Measurements from ENCODE around the gene INO80C.
A peak's percentile ranks its signal among the peaks of the same experiment; 100 is the strongest.

Gene INO80C

GRCh38 chr18:35478520-35479435 lies 19.0 kb downstream of the INO80C start:
- no peak for TF ChIP-seq CTCF (conservative IDR thresholded peaks at IDR 0.05; ENCODE audit: low read depth, low read length)
- H3K4me3 ChIP-seq (ENCODE audit: low read depth, low read length): no peak overlapping the region
- DNase-seq (ENCODE audit: low read depth): peak; percentile 88

DNA sequence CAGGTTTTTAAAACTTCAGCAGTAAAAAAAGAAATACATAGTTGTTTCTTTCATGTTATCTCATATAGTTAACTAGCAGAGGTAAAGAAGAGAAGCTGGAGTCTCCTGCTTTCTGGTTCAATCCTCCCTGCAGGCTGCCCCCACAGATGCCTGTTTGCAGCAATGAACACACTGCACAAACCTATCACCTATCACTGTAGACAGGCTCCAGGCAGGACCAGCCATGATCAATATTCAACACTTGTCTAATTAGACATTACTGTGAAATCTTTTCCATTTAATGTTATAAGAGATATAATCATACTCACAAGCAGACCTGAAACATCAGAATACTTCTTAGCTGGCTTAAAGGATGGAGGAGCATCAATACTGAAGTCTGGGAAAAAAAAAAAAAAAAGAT lies 19.8 kb downstream of the INO80C start:
- H3K4me3 ChIP-seq (ENCODE audit: low read depth, low read length): no peak overlapping the region
- no peak for DNase-seq (ENCODE audit: low read depth)
- TF ChIP-seq CTCF (conservative IDR thresholded peaks at IDR 0.05; ENCODE audit: low read depth, low read length): no peak

- no peak overlapping the region for H3K4me3 ChIP-seq (ENCODE audit: low read depth, low read length)
- DNase-seq (ENCODE audit: low read depth): no peak
- no peak for TF ChIP-seq CTCF (conservative IDR thresholded peaks at IDR 0.05; ENCODE audit: low read depth, low read length)
Observed at GRCh38 chr18:35477497-35477896, 20.3 kb downstream of the INO80C start.

- TF ChIP-seq CTCF (conservative IDR thresholded peaks at IDR 0.05; ENCODE audit: low read depth, low read length): no peak
- no peak overlapping the region for H3K4me3 ChIP-seq (ENCODE audit: low read depth, low read length)
- DNase-seq (ENCODE audit: low read depth): peak; percentile 67
Observed at GRCh38 chr18:35474884-35475283, 22.9 kb downstream of the INO80C start.

- no peak for TF ChIP-seq CTCF (conservative IDR thresholded peaks at IDR 0.05; ENCODE audit: low read depth, low read length)
- DNase-seq (ENCODE audit: low read depth): no peak
- H3K4me3 ChIP-seq (ENCODE audit: low read depth, low read length): no peak overlapping the region
Observed at GRCh38 chr18:35473562-35473961, 24.2 kb downstream of the INO80C start.

DNA sequence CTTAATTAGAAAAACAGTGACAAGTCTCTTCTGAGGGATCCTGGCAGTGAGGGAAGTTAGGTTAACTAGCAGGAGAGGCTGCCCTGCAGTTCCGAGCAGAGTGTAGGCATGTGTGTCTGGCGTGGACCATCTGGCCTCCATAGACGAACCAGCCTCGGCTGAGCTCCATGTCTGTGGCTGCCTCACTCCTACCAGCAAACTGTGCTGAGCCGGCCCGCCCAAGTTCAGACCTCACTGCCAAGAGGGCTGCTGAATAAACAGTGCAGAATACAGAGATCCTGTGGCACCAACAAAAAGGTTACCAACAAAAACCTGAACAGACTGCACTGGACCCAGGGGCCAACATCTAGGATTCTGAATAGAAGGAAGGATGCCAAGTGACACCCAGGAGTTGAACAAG lies 27.3 kb downstream of the INO80C start:
- TF ChIP-seq CTCF (conservative IDR thresholded peaks at IDR 0.05; ENCODE audit: low read depth, low read length): no peak
- no peak overlapping the region for H3K4me3 ChIP-seq (ENCODE audit: low read depth, low read length)
- DNase-seq (ENCODE audit: low read depth): no peak

- TF ChIP-seq CTCF (conservative IDR thresholded peaks at IDR 0.05; ENCODE audit: low read depth, low read length): no peak
- no peak overlapping the region for H3K4me3 ChIP-seq (ENCODE audit: low read depth, low read length)
Observed at GRCh38 chr18:35469725-35470124, 28.0 kb downstream of the INO80C start.

More at GRCh38 chr18:35469725-35470124, 28.0 kb downstream of the INO80C start:
- DNase-seq (ENCODE audit: low read depth): peak; percentile 42

All from choroid plexus epithelial cell (primary cell).